M059J (cell line): ENCODE results near the gene PROB1. TPM values are rescaled to one million over a fixed set of nuclear protein-coding genes. Genes with fewer than 3 reads are reported as not detected.
A peak's percentile ranks its signal among the peaks of the same experiment; 100 is the strongest.
"Not testable (repeated sequence)": the region's sequence is repeated elsewhere in the genome, so short reads cannot be mapped to it uniquely, and the experiment has no call there.

Experiments used
- DNase-seq: peaks from one replicate; pipeline ENCODE4 v3.0.0-alpha.2; 2012; ENCODE audit warnings: low read depth
- total RNA-seq: library from RNA; depleted of rRNA; stranded (reverse); fragments of >200 nt; shearing (Covaris generic); gene quantifications from 2 replicates; pipeline ENCODE4 v1.2.3, GENCODE V29; 2014; rRNA removed

Gene PROB1
- 0.15 and 0.81 TPM in 2 replicates for total RNA-seq

GRCh38 chr5:139394654-139395566 is at the start of gene PROB1:
Gene PROB1, minus strand, starts transcription at chr5:139395104. Its CDS starts 23 bp downstream, at chr5:139395081.
- no peak for DNase-seq

GRCh38 chr5:139443831-139444453 is 49.0 kb upstream of the PROB1 start:
- peak; percentile 91 for DNase-seq

- DNase-seq: not testable (repeated sequence)
These were observed 45.5 kb upstream of the PROB1 start for GRCh38 chr5:139440416-139440815.

- DNase-seq: peak; percentile 87
These were observed 44.4 kb upstream of the PROB1 start, which contains the start of gene DNAJC18 for GRCh38 chr5:139439013-139439903. Gene DNAJC18, minus strand, starts transcription at chr5:139439525. Its CDS starts 80 bp downstream, at chr5:139439445.

GRCh38 chr5:139438707-139439012 is 43.8 kb upstream of the PROB1 start:
- DNase-seq: no peak

GRCh38 chr5:139435676-139436075 is 40.8 kb upstream of the PROB1 start:
- no peak for DNase-seq

GRCh38 chr5:139431706-139432105 is 36.8 kb upstream of the PROB1 start:
- no peak for DNase-seq

GRCh38 chr5:139430015-139430414 is 35.1 kb upstream of the PROB1 start:
- DNase-seq: no peak

- no peak for DNase-seq
These were observed 31.4 kb upstream of the PROB1 start for GRCh38 chr5:139426203-139426885.

GRCh38 chr5:139425497-139425896 is 30.6 kb upstream of the PROB1 start:
- DNase-seq: no peak

- DNase-seq: peak; percentile 72
These were observed 27.5 kb upstream of the PROB1 start for GRCh38 chr5:139422307-139422893.

GRCh38 chr5:139419226-139420192 is 24.6 kb upstream of the PROB1 start:
- DNase-seq: no peak

GRCh38 chr5:139418793-139419192 is 23.9 kb upstream of the PROB1 start:
- DNase-seq: no peak

- peak; percentile 40 for DNase-seq
These were observed 22.3 kb upstream of the PROB1 start for GRCh38 chr5:139417214-139417613.

GRCh38 chr5:139416651-139417050 is 21.7 kb upstream of the PROB1 start:
- peak; percentile 47 for DNase-seq

GRCh38 chr5:139415869-139416268 is 21.0 kb upstream of the PROB1 start:
- DNase-seq: no peak

GRCh38 chr5:139415221-139415861 is 20.4 kb upstream of the PROB1 start:
- no peak for DNase-seq

- no peak for DNase-seq
These were observed 19.8 kb upstream of the PROB1 start for GRCh38 chr5:139414581-139415130.

GRCh38 chr5:139413963-139414362 is 19.1 kb upstream of the PROB1 start:
- DNase-seq: no peak
